ENCODE results near the gene APOH. TPM values are rescaled to one million over a fixed set of nuclear protein-coding genes. Genes with fewer than 3 reads are reported as not detected.

The APOH gene
- total RNA-seq, 3 donors from 2014 or later (not counting 1 experiment from before 2014, with no cell fraction given) = not detected

- Mint-ChIP-seq H3K27ac (no peak overlapping the region), H3K27me3 (ENCODE audit: low read depth in 2 of 2) (peaks cover 18 to 30% of the 10 kb centered on the region in 2 donors), H3K4me3 (no peak overlapping the region), H3K9me3 (no peaks in the 10 kb centered on the region), H3K4me1 (no peaks in the 10 kb centered on the region), H3K36me3 (no peaks in the 10 kb centered on the region)
- H3K27ac ChIP-seq (ENCODE audit: low read length) = no peak overlapping the region
- H3K27me3 ChIP-seq (ENCODE audit: control insufficient read depth, insufficient read depth, low read length) = no peaks in the 10 kb centered on the region
- H3K36me3 ChIP-seq (ENCODE audit: control insufficient read depth, insufficient read depth, low read length) = no peaks in the 10 kb centered on the region
- ATAC-seq (no peak), DNase-seq (no peak)
- WGBS (ENCODE audit: insufficient coverage) = 95% methylated on average over 2 of the region's 4 CpGs
- TF ChIP-seq CTCF (IDR thresholded peaks at IDR 0.05) = no peak
- no peaks in the 10 kb centered on the region for H3K4me1 ChIP-seq (ENCODE audit: control insufficient read depth, insufficient read depth, low read length)
- H3K9me3 ChIP-seq (ENCODE audit: control insufficient read depth, insufficient read depth, low read length) = no peaks in the 10 kb centered on the region
- intact Hi-C loops (cut with micrococcal nuclease) = no loop called here
- no peak overlapping the region for H3K4me3 ChIP-seq (ENCODE audit: low read length)
These were observed 1.8 kb downstream of the APOH start for GRCh38 chr17:66227212-66228045.

- H3K9me3 Mint-ChIP-seq = no peaks in the 10 kb centered on the region
- Histone ChIP-seq H3K36me3 (ENCODE audit: control insufficient read depth, insufficient read depth, low read length) (no peaks in the 10 kb centered on the region), H3K4me3 (ENCODE audit: low read length) (no peak overlapping the region), H3K27me3 (ENCODE audit: control insufficient read depth, insufficient read depth, low read length) (no peaks in the 10 kb centered on the region), H3K4me1 (ENCODE audit: control insufficient read depth, insufficient read depth, low read length) (no peaks in the 10 kb centered on the region), H3K9me3 (ENCODE audit: control insufficient read depth, insufficient read depth, low read length) (no peaks in the 10 kb centered on the region), H3K27ac (ENCODE audit: low read length) (no peak overlapping the region)
- DNase-seq = no peak
- H3K27ac Mint-ChIP-seq = no peak overlapping the region
- H3K4me3 Mint-ChIP-seq = no peak overlapping the region
- H3K27me3 Mint-ChIP-seq (ENCODE audit: low read depth in 2 of 2) = peaks cover 20 to 31% of the 10 kb centered on the region in 2 donors
- H3K4me1 Mint-ChIP-seq = no peaks in the 10 kb centered on the region
- WGBS (ENCODE audit: insufficient coverage) = 93% methylated on average over 5 of the region's 5 CpGs
- no peaks in the 10 kb centered on the region for H3K36me3 Mint-ChIP-seq
- intact Hi-C loops (cut with micrococcal nuclease) = no loop called here
- no peak for ATAC-seq
- no peak for TF ChIP-seq CTCF (IDR thresholded peaks at IDR 0.05)
These were observed 6.3 kb downstream of the APOH start for GRCh38 chr17:66222798-66223350.

GRCh38 chr17:66221755-66222530 is 7.3 kb downstream of the APOH start:
- TF ChIP-seq CTCF (IDR thresholded peaks at IDR 0.05) = no peak
- peaks cover 16 to 37% of the 10 kb centered on the region in 2 donors for H3K27me3 Mint-ChIP-seq (ENCODE audit: low read depth in 2 of 2)
- Histone ChIP-seq H3K4me1 (ENCODE audit: control insufficient read depth, insufficient read depth, low read length) (no peaks in the 10 kb centered on the region), H3K36me3 (ENCODE audit: control insufficient read depth, insufficient read depth, low read length) (no peaks in the 10 kb centered on the region), H3K4me3 (ENCODE audit: low read length) (no peak overlapping the region), H3K27ac (ENCODE audit: low read length) (no peak overlapping the region), H3K27me3 (ENCODE audit: control insufficient read depth, insufficient read depth, low read length) (no peaks in the 10 kb centered on the region), H3K9me3 (ENCODE audit: control insufficient read depth, insufficient read depth, low read length) (no peaks in the 10 kb centered on the region)
- ATAC-seq (no peak), DNase-seq (no peak)
- intact Hi-C loops (cut with micrococcal nuclease) = no loop called here
- H3K4me1 Mint-ChIP-seq = no peaks in the 10 kb centered on the region
- 86% methylated on average over 10 of the region's 11 CpGs for WGBS (ENCODE audit: insufficient coverage)
- no peak overlapping the region for H3K27ac Mint-ChIP-seq
- no peaks in the 10 kb centered on the region for H3K9me3 Mint-ChIP-seq
- no peak overlapping the region for H3K4me3 Mint-ChIP-seq
- no peaks in the 10 kb centered on the region for H3K36me3 Mint-ChIP-seq
